IMR-90 (cell line): Measurements from ENCODE around the gene EXOC4. TPM values are rescaled to one million over a fixed set of nuclear protein-coding genes. Genes with fewer than 3 reads are reported as not detected.

Experiments
- ATAC-seq: fragments of 200-7000 bp; cut with Tn5 transposase; 2 replicates; pipeline ENCODE4 v1.9.1; 2020; ENCODE audit warnings: low read depth, mild to moderate bottlenecking, moderate library complexity
- BruUV-seq: library from RNA; stranded (reverse); fragments of 400-500 nt; replicated peaks from 2 replicates; lab custom pipeline; 2021; lab: Mats Ljungman, UMichigan
- CTCF ChIA-PET: fragments of 300-600 bp; formaldehyde crosslinking; extraction: SDS; loops from one replicate; lab custom pipeline; 2021; ENCODE audit warnings: antibody characterized with exemption; lab: Yijun Ruan, JAX
- POLR2A ChIA-PET: fragments of 300-600 bp; sonication (Branson Sonifier 250); formaldehyde crosslinking; loops from one replicate; lab custom pipeline; 2022; ENCODE audit warnings: antibody characterized with exemption; ENCODE audit not compliant: unreplicated experiment; lab: Charles Lee
- DNase-seq: peaks from one replicate; pipeline ENCODE4 v3.0.0; 2013
- H2AFZ ChIP-seq: replicated peaks from 2 replicates; pipeline ENCODE3; 2013; ENCODE audit warnings: low read length, mild to moderate bottlenecking; ENCODE audit not compliant: poor library complexity
- H2AK5ac ChIP-seq: 2 replicates; pipeline ENCODE4 v1.6.1; 2013; ENCODE audit warnings: low read depth, low read length, inconsistent platforms
- H2AK9ac ChIP-seq: replicated peaks from 2 replicates; pipeline ENCODE3; 2013; ENCODE audit warnings: mild to moderate bottlenecking, low read depth, low read length, moderate library complexity; ENCODE audit not compliant: poor library complexity
- H2BK120ac ChIP-seq: 2 replicates; pipeline ENCODE4 v1.6.1; 2013; ENCODE audit warnings: low read depth, low read length, inconsistent platforms
- H2BK15ac ChIP-seq: 3 replicates; pipeline ENCODE4 v1.6.1; 2013; ENCODE audit warnings: low read depth, low read length, inconsistent platforms
- H2BK20ac ChIP-seq: 2 replicates; pipeline ENCODE4 v1.6.1; 2013; ENCODE audit warnings: low read depth, mild to moderate bottlenecking, inconsistent platforms, low read length, moderate library complexity
- H2BK5ac ChIP-seq: 2 replicates; pipeline ENCODE4 v1.6.1; 2013; ENCODE audit warnings: mild to moderate bottlenecking, low read depth, low read length, inconsistent platforms; ENCODE audit not compliant: poor library complexity, severe bottlenecking
- H3K14ac ChIP-seq: replicated peaks from 2 replicates; pipeline ENCODE4 v1.6.1; 2013; ENCODE audit warnings: low read depth, low read length, inconsistent platforms
- H3K18ac ChIP-seq: 2 replicates; pipeline ENCODE4 v1.6.1; 2013; ENCODE audit warnings: low read depth, low read length, control low read depth
- H3K23ac ChIP-seq: 2 replicates; pipeline ENCODE4 v1.6.1; 2013; ENCODE audit warnings: low read depth, low read length, inconsistent platforms
- H3K27ac ChIP-seq: 2 replicates; pipeline ENCODE4 v1.5.1; 2013; ENCODE audit warnings: mild to moderate bottlenecking, control low read depth, low read length; ENCODE audit not compliant: insufficient read depth
- H3K27me3 ChIP-seq: 2 replicates; pipeline ENCODE4 v1.6.1; 2013; ENCODE audit warnings: low read length; ENCODE audit not compliant: control insufficient read depth, insufficient read depth
- H3K36me3 ChIP-seq: 2 replicates; pipeline ENCODE4 v1.6.1; 2013; ENCODE audit warnings: low read length, mixed read lengths; ENCODE audit not compliant: control insufficient read depth, insufficient read depth
- H3K4ac ChIP-seq: 2 replicates; pipeline ENCODE4 v1.6.1; 2013; ENCODE audit warnings: low read depth, low read length, inconsistent platforms
- H3K4me1 ChIP-seq: 2 replicates; pipeline ENCODE4 v1.6.1; 2013; ENCODE audit warnings: low read length, mixed read lengths; ENCODE audit not compliant: control insufficient read depth, insufficient read depth
- H3K4me2 ChIP-seq: 2 replicates; pipeline ENCODE4 v1.6.1; 2013; ENCODE audit warnings: low read depth, mild to moderate bottlenecking, control low read depth, low read length, moderate library complexity
- H3K4me3 ChIP-seq: 2 replicates; pipeline ENCODE4 v1.5.1; 2013; ENCODE audit warnings: low read depth, mild to moderate bottlenecking, control low read depth, low read length, moderate library complexity; ENCODE audit not compliant: insufficient read depth
- H3K56ac ChIP-seq: 2 replicates; pipeline ENCODE4 v1.6.1; 2013; ENCODE audit warnings: low read length, inconsistent platforms; ENCODE audit not compliant: insufficient read depth; ENCODE audit errors: extremely low read depth
- H3K79me1 ChIP-seq, 2 experiments: 2 replicates each; pipeline ENCODE4 v1.6.1; 2013; ENCODE audit warnings: low read length in 2 of 2, inconsistent platforms in 1 of 2, low read depth in 1 of 2
- H3K9ac ChIP-seq: 2 replicates; pipeline ENCODE4 v1.6.1; 2013; ENCODE audit warnings: low read depth, low read length, control low read depth
- H3K9me1 ChIP-seq: 2 replicates; pipeline ENCODE4 v1.6.1; 2013; ENCODE audit warnings: low read length, inconsistent platforms; ENCODE audit not compliant: insufficient read depth
- H3K9me3 ChIP-seq: 2 replicates; pipeline ENCODE4 v1.6.1; 2013; ENCODE audit warnings: low read length; ENCODE audit not compliant: control insufficient read depth, insufficient read depth
- H4K20me1 ChIP-seq: 2 replicates; pipeline ENCODE4 v1.6.1; 2013; ENCODE audit warnings: low read length, inconsistent platforms; ENCODE audit not compliant: insufficient read depth
- H4K5ac ChIP-seq: 2 replicates; pipeline ENCODE4 v1.6.1; 2013; ENCODE audit warnings: mild to moderate bottlenecking, low read depth, low read length, control low read depth
- H4K8ac ChIP-seq, 2 experiments: 2 replicates each; pipeline ENCODE4 v1.6.1; 2013; ENCODE audit warnings: low read depth in 2 of 2, low read length in 2 of 2, control low read depth in 1 of 2, inconsistent platforms in 1 of 2
- H4K91ac ChIP-seq: 2 replicates; pipeline ENCODE4 v1.6.1; 2013; ENCODE audit warnings: low read depth, low read length, inconsistent platforms; ENCODE audit not compliant: insufficient read depth
- FOS ChIP-seq: fragments of 150-350 bp; IDR thresholded peaks from 2 replicates; pipeline ENCODE4 v1.6.1; 2016; ENCODE audit warnings: low read depth, low read length
- RFX5 ChIP-seq: IDR thresholded peaks from 2 replicates; pipeline ENCODE4 v1.8.0; 2012; ENCODE audit warnings: low read depth, mild to moderate bottlenecking, low read length, moderate library complexity
- WGBS, 2 experiments: methylation state at CpG; one replicate each; pipeline versions ENCODE4 v1.1.5 to v1.1.7; 2013; ENCODE audit warnings: missing lambda C conversion rate in 2 of 2; ENCODE audit not compliant: insufficient read length in 1 of 2; ENCODE audit errors: extremely low coverage in 2 of 2; 5-methylcytosine and 5-hydroxymethylcytosine counted together
- dilution Hi-C: fragments of 300-500 bp; cut with HindIII; formaldehyde crosslinking; loops from one replicate; pipeline ENCODE4 v1.14.3; 2018; ENCODE audit warnings: low sequenced_read_pairs; ENCODE audit not compliant: unreplicated experiment
- in situ Hi-C: fragments of 300-500 bp; cut with MboI; formaldehyde crosslinking; loops from 3 replicates; pipeline ENCODE4 v1.14.3; 2019; ENCODE audit warnings: low sequenced_read_pairs, inconsistent platforms, mixed read lengths
- intact Hi-C: fragments of 100-400 bp; cut with micrococcal nuclease; formaldehyde crosslinking; loops from 2 replicates; pipeline ENCODE4 v1.10.0; 2022
- polyA plus RNA-seq, 3 experiments: library from polyadenylated mRNA; depleted of rRNA; stranded (reverse); fragments of >200 nt; gene quantifications; 2 replicates each; pipeline ENCODE4 v1.2.3, GENCODE V29; 2012; ENCODE audit warnings: low replicate concordance in 1 of 3
- total RNA-seq: library from RNA; depleted of rRNA; stranded (reverse); fragments of >200 nt; gene quantifications from 2 replicates; pipeline ENCODE4 v1.2.3, GENCODE V29; 2012
- TF ChIP-seq, protein P1 (sequence below): fragments of 150-350 bp; IDR thresholded peaks from 2 replicates; pipeline ENCODE4 v1.6.1; 2017; ENCODE audit warnings: mild to moderate bottlenecking, antibody characterized with exemption, low read length, low read depth

EXOC4 gene
- total and polyA plus RNA-seq, 2 of the 4 experiments (the other 2 are of a cell fraction), result 25.4 to 94.6 TPM

DNA sequence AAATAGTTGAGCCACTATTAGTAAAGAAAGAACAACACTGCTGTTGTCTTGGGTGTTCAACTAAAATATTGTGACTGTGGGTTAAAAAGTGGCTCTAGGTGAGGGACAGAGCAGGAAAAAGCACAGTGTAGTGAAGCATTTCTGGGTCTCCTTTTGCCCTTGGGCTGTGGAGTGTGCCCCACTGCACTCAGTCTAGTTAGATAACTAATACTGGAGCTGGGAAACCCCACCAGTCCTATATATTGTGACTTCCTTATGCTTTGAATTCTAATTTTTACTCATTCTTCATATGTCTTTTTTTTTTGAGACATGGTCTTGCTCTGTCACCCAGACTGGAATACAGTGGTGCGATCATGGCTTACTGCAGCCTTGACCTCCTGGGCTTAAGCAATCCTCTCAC is 195.1 kb downstream of the EXOC4 start:
- no peak overlapping the region for H4K91ac ChIP-seq
- POLR2A ChIA-PET, result no interaction called here
- DNase-seq, result no peak
- H2AK9ac ChIP-seq, result no peak overlapping the region
- H2BK15ac ChIP-seq, result no peak overlapping the region
- dilution Hi-C loops, result no loop called here
- no TSS peak for BruUV-seq
- no peak overlapping the region for H2BK20ac ChIP-seq
- H3K4ac ChIP-seq, result no peak overlapping the region
- H2AK5ac ChIP-seq, result no peak overlapping the region
- H4K5ac ChIP-seq, result no peak overlapping the region
- no peaks in the 10 kb centered on the region for H3K9me3 ChIP-seq
- intact Hi-C loops, result no loop called here
- ATAC-seq, result no peak
- no peak overlapping the region for H3K9ac ChIP-seq
- no peak overlapping the region for H2BK120ac ChIP-seq
- H3K18ac ChIP-seq, result no peak overlapping the region
- TF ChIP-seq RFX5, result no peak
- TF ChIP-seq, protein P1, sequence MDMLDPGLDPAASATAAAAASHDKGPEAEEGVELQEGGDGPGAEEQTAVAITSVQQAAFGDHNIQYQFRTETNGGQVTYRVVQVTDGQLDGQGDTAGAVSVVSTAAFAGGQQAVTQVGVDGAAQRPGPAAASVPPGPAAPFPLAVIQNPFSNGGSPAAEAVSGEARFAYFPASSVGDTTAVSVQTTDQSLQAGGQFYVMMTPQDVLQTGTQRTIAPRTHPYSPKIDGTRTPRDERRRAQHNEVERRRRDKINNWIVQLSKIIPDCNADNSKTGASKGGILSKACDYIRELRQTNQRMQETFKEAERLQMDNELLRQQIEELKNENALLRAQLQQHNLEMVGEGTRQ, result no peak
- TF ChIP-seq FOS, result no peak
- H3K79me1 ChIP-seq, result peaks cover 0 to 6% of the 10 kb centered on the region in 2 experiments; a peak in 3 of 4 replicates
- in situ Hi-C loops, result loop anchor here (25.0 kb wide), 2 partner anchors 736 to 1136 kb away; no protein-coding TSS in a partner anchor
- H3K36me3 ChIP-seq, result no peaks in the 10 kb centered on the region
- H3K23ac ChIP-seq, result no peak overlapping the region
- H3K9me1 ChIP-seq, result peaks cover 5% of the 10 kb centered on the region
- no peak overlapping the region for H2BK5ac ChIP-seq
- no peak overlapping the region for H3K4me2 ChIP-seq
- no peaks in the 10 kb centered on the region for H3K27me3 ChIP-seq
- CTCF ChIA-PET, result no interaction called here
- H3K27ac ChIP-seq, result no peak overlapping the region
- no CpG with 5 or more reads among the region's 1 CpG for WGBS, 2 experiments
- no peak overlapping the region for H2AFZ ChIP-seq
- no peak overlapping the region for H3K14ac ChIP-seq
- no peak overlapping the region for H4K8ac ChIP-seq
- H3K56ac ChIP-seq, result no peak overlapping the region
- H3K4me3 ChIP-seq, result no peak overlapping the region
- peaks cover 2% of the 10 kb centered on the region for H3K4me1 ChIP-seq
- H4K20me1 ChIP-seq, result no peaks in the 10 kb centered on the region
